Ectodermal cell (in vitro differentiated cells): ENCODE results near the gene OR4S2. TPM values are rescaled to one million over a fixed set of nuclear protein-coding genes. Genes with fewer than 3 reads are reported as not detected.

Experiments
- H3K27ac ChIP-seq: 2 replicates; pipeline ENCODE4 v1.7.0; 2013; ENCODE audit warnings: mild to moderate bottlenecking, low read depth, low read length; ENCODE audit not compliant: insufficient read depth, poor library complexity, severe bottlenecking
- H3K27me3 ChIP-seq: 2 replicates; pipeline ENCODE4 v1.7.0; 2013; ENCODE audit warnings: mild to moderate bottlenecking, low read length; ENCODE audit not compliant: insufficient read depth, control insufficient read depth, poor library complexity, severe bottlenecking
- H3K36me3 ChIP-seq: one replicate; pipeline ENCODE4 v1.7.0; 2013; ENCODE audit warnings: low read length; ENCODE audit not compliant: control insufficient read depth, insufficient read depth
- H3K4me1 ChIP-seq: one replicate; pipeline ENCODE4 v1.7.0; 2013; ENCODE audit warnings: low read length; ENCODE audit not compliant: control insufficient read depth, insufficient read depth
- H3K4me3 ChIP-seq: 2 replicates; pipeline ENCODE4 v1.7.0; 2013; ENCODE audit warnings: low read depth, low read length, control low read depth; ENCODE audit not compliant: insufficient read depth
- H3K9me3 ChIP-seq: 2 replicates; pipeline ENCODE4 v1.7.0; 2013; ENCODE audit warnings: mild to moderate bottlenecking, low read length, moderate library complexity; ENCODE audit not compliant: control insufficient read depth
- WGBS, 2 experiments: methylation state at CpG; one replicate each; pipeline ENCODE4 v1.1.7; 2013; ENCODE audit warnings: missing lambda C conversion rate in 2 of 2; 5-methylcytosine and 5-hydroxymethylcytosine counted together
- polyA plus RNA-seq, 4 experiments: library from polyadenylated mRNA; stranded (reverse); fragments of 50-300 nt; gene quantifications; one replicate each; pipeline ENCODE4 v1.2.3, GENCODE V29; 2013

The OR4S2 gene
- not detected for polyA plus RNA-seq (2013, experiment 1 of 4)
- polyA plus RNA-seq (2013, experiment 2 of 4): not detected
- polyA plus RNA-seq (2013, experiment 3 of 4): not detected
- polyA plus RNA-seq (2013, experiment 4 of 4): not detected

- Histone ChIP-seq H3K27ac (no peak within 1 kb of the TSS), H3K4me1 (no peaks in the 10 kb centered on the region), H3K9me3 (peaks cover 3% of the 10 kb centered on the region), H3K27me3 (no peaks in the 10 kb centered on the region), H3K4me3 (no peak within 1 kb of the TSS), H3K36me3 (no peaks in the 10 kb centered on the region)
- no CpG with 5 or more reads among the region's 2 CpGs for WGBS, 2 experiments
Measured at GRCh38 chr11:55648027-55648426, at the start of gene OR4S2. Gene OR4S2, plus strand, starts transcription at chr11:55648327. Its CDS starts 2,577 bp downstream, at chr11:55650904.

DNA sequence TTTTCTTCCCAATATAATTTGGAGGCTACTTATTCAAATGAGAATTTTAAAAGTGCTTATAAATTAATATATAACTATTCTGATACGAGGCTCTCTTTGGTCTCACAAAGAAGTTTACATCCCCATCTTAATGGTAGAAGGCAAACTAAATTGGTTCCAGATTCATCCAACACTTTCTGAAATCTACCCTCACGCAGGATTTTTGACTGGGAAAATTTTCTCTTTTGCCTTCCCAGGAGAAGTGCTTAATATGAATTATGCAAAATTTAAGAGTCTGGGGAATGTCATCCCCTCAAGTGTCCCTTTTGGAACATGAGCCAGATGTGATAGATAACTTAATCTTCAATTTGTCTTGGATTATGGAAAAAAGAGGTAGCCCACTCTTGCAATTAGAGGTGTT lies 40.6 kb upstream of the OR4S2 start, which contains the start of gene OR4C11:
Gene OR4C11, minus strand, starts transcription at position 101 of the 400 bp plus-strand sequence. CDS start 3,272 bp downstream, outside the sequence.
- no peaks in the 10 kb centered on the region for H3K36me3 ChIP-seq
- H3K27me3 ChIP-seq: no peaks in the 10 kb centered on the region
- H3K9me3 ChIP-seq: peaks cover 2% of the 10 kb centered on the region
- no CpG with 5 or more reads among the region's 2 CpGs for WGBS, 2 experiments
- H3K27ac ChIP-seq: no peak within 1 kb of the TSS
- H3K4me3 ChIP-seq: no peak within 1 kb of the TSS
- H3K4me1 ChIP-seq: no peaks in the 10 kb centered on the region

- Histone ChIP-seq H3K9me3 (no peaks in the 10 kb centered on the region), H3K4me1 (no peaks in the 10 kb centered on the region), H3K27ac (no peak overlapping the region), H3K27me3 (no peaks in the 10 kb centered on the region), H3K4me3 (no peak overlapping the region), H3K36me3 (no peaks in the 10 kb centered on the region)
- 91 to 93% methylated on average over 1 of the region's 1 CpG for WGBS, 2 experiments
Measured at GRCh38 chr11:55624531-55624930, 23.6 kb upstream of the OR4S2 start.

DNA sequence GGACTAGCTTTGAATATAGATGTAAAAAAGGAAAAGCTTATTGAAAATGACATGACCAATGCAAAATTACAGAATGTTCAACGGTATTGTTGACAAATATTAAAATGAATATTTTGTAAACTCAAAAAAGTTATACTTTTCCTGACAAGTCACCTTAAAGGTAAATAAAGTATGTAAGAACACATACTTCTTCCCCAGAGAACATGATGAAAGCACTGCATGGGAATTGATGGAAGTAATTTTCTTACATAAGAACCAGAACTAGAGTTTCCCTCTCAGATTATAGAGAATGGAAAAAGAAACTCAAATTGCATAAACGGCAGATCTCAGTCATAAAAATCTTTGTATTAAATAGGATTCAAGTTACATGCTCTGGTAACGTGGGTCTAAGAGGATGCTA lies 13.3 kb upstream of the OR4S2 start, which contains the start of gene OR4P4:
Gene OR4P4, plus strand, starts transcription at position 301 of the 400 bp plus-strand sequence.
- H3K4me1 ChIP-seq: no peaks in the 10 kb centered on the region
- WGBS, 2 experiments: 33 to 57% methylated on average over 1 to 2 of the region's 3 CpGs
- no peaks in the 10 kb centered on the region for H3K36me3 ChIP-seq
- no peak within 1 kb of the TSS for H3K4me3 ChIP-seq
- no peaks in the 10 kb centered on the region for H3K27me3 ChIP-seq
- H3K9me3 ChIP-seq: no peaks in the 10 kb centered on the region
- no peak within 1 kb of the TSS for H3K27ac ChIP-seq

DNA sequence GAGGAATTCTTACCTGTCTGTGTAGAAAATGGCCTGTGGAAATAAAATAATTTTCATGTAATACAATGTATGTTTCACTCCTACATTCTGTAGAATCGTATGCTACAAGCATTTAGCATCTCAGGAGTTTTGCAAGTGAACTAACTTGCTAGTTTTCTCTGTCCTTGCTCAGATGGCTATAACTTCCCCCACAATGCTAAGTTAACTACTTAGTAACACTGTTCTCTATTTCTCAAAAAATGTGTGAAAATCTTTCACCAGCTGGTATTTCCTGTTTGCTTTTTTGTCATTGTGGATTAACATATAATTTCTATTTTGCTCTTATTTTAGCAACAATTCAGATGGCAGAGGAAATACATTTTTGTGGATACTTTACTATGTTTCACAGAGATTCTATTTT lies 4.4 kb downstream of the OR4S2 start:
- 85% methylated on average over 1 of the region's 1 CpG; no CpG with 5 or more reads in 1 of the 2 experiments for WGBS, 2 experiments
- no peaks in the 10 kb centered on the region for H3K36me3 ChIP-seq

GRCh38 chr11:55655096-55655495 lies 7.0 kb downstream of the OR4S2 start:
- Histone ChIP-seq H3K4me3 (no peak overlapping the region), H3K4me1 (no peaks in the 10 kb centered on the region), H3K9me3 (peaks cover 5% of the 10 kb centered on the region)

More for the DNA sequence above, 4.4 kb downstream of the OR4S2 start:
- H3K4me3 ChIP-seq: no peak overlapping the region
- H3K9me3 ChIP-seq: peaks cover 3% of the 10 kb centered on the region
- H3K27me3 ChIP-seq: no peaks in the 10 kb centered on the region
- no peak overlapping the region for H3K27ac ChIP-seq
- H3K4me1 ChIP-seq: no peaks in the 10 kb centered on the region

DNA sequence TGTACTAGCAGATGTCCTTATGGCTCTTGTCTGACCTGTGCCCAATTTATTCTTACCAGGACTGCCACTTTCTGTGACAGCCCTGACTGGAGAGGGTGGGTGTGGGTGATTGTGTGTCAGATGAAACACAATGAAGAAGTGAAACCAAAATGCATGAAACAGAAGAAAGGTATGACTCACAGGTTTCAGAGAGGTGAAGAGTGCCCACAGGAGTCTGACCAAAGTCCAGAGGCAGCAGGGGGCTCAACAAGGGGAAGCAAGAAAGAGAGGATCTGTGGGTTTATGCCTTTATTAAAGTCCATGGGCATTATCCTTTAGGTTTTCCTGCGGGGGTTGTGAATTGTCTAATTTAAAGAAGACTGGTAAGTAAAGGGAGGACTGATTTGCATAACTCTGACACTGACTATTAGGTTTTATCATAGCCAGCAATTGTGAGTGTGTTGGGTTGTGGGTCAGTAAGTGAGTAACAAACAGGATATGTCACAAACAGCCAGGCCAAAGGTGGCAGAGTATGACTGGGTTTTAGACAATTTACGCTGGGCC lies 10.0 kb downstream of the OR4S2 start:
- 69 to 74% methylated on average over 1 to 2 of the region's 2 CpGs for WGBS, 2 experiments
- Histone ChIP-seq H3K4me1 (no peaks in the 10 kb centered on the region), H3K36me3 (no peaks in the 10 kb centered on the region), H3K4me3 (no peak overlapping the region), H3K9me3 (peaks cover 2% of the 10 kb centered on the region), H3K27ac (no peak overlapping the region), H3K27me3 (no peaks in the 10 kb centered on the region)

More at GRCh38 chr11:55655096-55655495, 7.0 kb downstream of the OR4S2 start:
- H3K27ac ChIP-seq: no peak overlapping the region
- H3K36me3 ChIP-seq: no peaks in the 10 kb centered on the region
- no peaks in the 10 kb centered on the region for H3K27me3 ChIP-seq

GRCh38 chr11:55658608-55659007 lies 10.5 kb downstream of the OR4S2 start:
- H3K9me3 ChIP-seq: peaks cover 2% of the 10 kb centered on the region
- H3K4me3 ChIP-seq: no peak overlapping the region
- no peaks in the 10 kb centered on the region for H3K36me3 ChIP-seq
- no peaks in the 10 kb centered on the region for H3K27me3 ChIP-seq
- 14 to 31% methylated on average over 1 of the region's 1 CpG for WGBS, 2 experiments
- no peak overlapping the region for H3K27ac ChIP-seq
- H3K4me1 ChIP-seq: no peaks in the 10 kb centered on the region

DNA sequence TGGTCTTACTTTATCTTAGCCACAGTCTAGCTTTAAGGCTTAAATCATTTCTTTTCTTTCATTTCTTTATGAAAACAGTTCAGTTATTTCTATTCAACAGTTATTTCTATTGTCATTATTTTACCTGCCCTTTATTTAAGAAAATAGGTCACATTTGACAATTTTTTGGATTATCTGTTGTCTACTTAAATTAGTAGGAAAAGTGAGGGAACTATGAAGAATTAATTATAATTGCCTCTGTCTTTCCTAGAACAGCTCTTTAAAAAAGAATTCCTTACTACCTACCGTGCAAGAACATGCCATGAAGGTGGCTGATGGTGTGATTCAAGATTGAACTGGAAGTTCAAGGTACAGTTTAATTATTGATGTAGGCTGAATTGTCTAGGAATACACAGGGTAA lies 13.8 kb downstream of the OR4S2 start, which contains the start of gene OR4C6:
Gene OR4C6, plus strand, starts transcription at position 301 of the 400 bp plus-strand sequence. CDS start 2,966 bp downstream, outside the sequence.
- WGBS, 2 experiments: 100% methylated on average over 1 of the region's 1 CpG; no CpG with 5 or more reads in 1 of the 2 experiments
- no peaks in the 10 kb centered on the region for H3K36me3 ChIP-seq
- H3K4me3 ChIP-seq: no peak within 1 kb of the TSS
- no peak within 1 kb of the TSS for H3K27ac ChIP-seq
- no peaks in the 10 kb centered on the region for H3K27me3 ChIP-seq
- H3K9me3 ChIP-seq: peaks cover 8% of the 10 kb centered on the region
- H3K4me1 ChIP-seq: no peaks in the 10 kb centered on the region

GRCh38 chr11:55669376-55669775 lies 21.2 kb downstream of the OR4S2 start:
- Histone ChIP-seq H3K27me3 (no peaks in the 10 kb centered on the region), H3K9me3 (peaks cover 6% of the 10 kb centered on the region), H3K4me3 (no peak overlapping the region), H3K4me1 (no peaks in the 10 kb centered on the region), H3K36me3 (no peaks in the 10 kb centered on the region), H3K27ac (no peak overlapping the region)
- 0 to 50% methylated on average over 1 to 2 of the region's 2 CpGs for WGBS, 2 experiments
